ENCODE results near the gene PLA1A.

The PLA1A gene

DNA sequence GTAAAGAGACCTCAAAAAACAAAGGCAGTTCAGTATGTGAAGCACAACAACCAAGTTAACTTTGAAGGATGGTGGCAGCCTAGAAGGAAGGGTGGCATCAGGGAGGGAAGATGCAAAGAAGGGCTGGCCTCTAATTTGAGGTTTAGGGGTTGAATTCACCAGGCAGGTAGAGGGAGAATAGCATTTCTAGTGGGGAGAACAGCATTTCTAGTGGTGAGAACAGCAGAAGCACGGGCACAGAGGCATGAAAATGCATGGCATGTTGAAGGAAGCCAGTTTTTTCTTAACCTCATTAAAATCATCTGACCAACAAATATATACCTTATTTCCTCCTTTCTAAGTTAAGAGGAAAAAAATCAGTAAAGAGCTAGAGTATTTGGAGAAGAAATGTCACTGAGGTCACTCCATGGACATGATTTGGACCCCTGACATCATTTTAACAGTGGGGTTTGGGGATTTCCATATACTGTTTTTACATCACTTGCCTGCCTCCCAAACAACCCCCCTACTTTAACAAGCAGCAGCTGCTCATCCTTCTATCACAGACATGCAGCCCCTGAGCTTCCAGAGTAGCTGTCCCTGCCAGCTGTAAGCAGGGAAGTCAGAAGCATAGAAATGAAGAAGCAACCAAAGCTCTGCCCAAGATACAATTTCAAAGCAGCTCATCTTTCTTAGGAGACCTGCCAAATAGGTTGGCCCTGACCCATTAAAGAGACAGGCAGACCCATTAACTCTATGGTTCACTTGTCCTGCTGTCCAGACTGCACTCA, 65.1 kb downstream of the PLA1A start:
- Histone ChIP-seq H3K9ac (ENCODE audit: low read depth, low read length, poor library complexity) (no peak overlapping the region), H2BK120ac (ENCODE audit: low read depth, low read length) (no peak overlapping the region), H2BK12ac (ENCODE audit: low read length) (no peak overlapping the region), H3K79me1 (ENCODE audit: low read depth, low read length) (no peaks in the 10 kb centered on the region), H3K36me3 (replicated peaks in 1 of 2; ENCODE audit: control insufficient read depth in 2 of 2, insufficient read depth in 2 of 2, low read length in 2 of 2) (peaks cover 0 to 6% of the 10 kb centered on the region in 2 donors), H2BK15ac (ENCODE audit: low read length) (no peak overlapping the region), H3K23ac (ENCODE audit: low read depth, low read length, poor library complexity) (no peak overlapping the region), H3K4me1 (ENCODE audit: control insufficient read depth in 2 of 2, insufficient read depth in 1 of 2, low read depth in 1 of 2, low read length in 2 of 2) (no peaks in the 10 kb centered on the region), H3K18ac (ENCODE audit: low read length) (no peak overlapping the region), H3K14ac (ENCODE audit: low read length) (no peak overlapping the region), H2AFZ (ENCODE audit: low read length) (no peak overlapping the region), H3K4me2 (ENCODE audit: insufficient read depth, low read length, poor library complexity, severe bottlenecking) (no peak overlapping the region), H3K4ac (ENCODE audit: low read length) (no peak overlapping the region), H3K4me3 (ENCODE audit: low read length in 2 of 2) (no peak overlapping the region), H3K9me3 (replicated peaks in 1 of 2; ENCODE audit: control insufficient read depth in 2 of 2, insufficient read depth in 1 of 2, low read depth in 1 of 2, low read length in 2 of 2) (no peaks in the 10 kb centered on the region), H4K8ac (ENCODE audit: low read depth, low read length) (no peak overlapping the region), H2AK5ac (ENCODE audit: low read depth, low read length) (no peak overlapping the region), H2BK5ac (ENCODE audit: low read length) (no peak overlapping the region), H3K27me3 (ENCODE audit: control insufficient read depth in 3 of 3, insufficient read depth in 3 of 3, low read depth in 1 of 3, low read length in 3 of 3) (no peaks in the 10 kb centered on the region), H3K27ac (replicated peaks; ENCODE audit: low read length) (no peak overlapping the region), H4K91ac (ENCODE audit: low read depth, low read length, poor library complexity) (no peak overlapping the region)
- no peak for DNase-seq (ENCODE audit: low spot score)
- no CpG with 5 or more reads among the region's 1 CpG for WGBS, 2 donors (ENCODE audit: extremely low coverage in 2 of 2, insufficient read length in 2 of 2, insufficient replicate concordance in 1 of 2)

DNA sequence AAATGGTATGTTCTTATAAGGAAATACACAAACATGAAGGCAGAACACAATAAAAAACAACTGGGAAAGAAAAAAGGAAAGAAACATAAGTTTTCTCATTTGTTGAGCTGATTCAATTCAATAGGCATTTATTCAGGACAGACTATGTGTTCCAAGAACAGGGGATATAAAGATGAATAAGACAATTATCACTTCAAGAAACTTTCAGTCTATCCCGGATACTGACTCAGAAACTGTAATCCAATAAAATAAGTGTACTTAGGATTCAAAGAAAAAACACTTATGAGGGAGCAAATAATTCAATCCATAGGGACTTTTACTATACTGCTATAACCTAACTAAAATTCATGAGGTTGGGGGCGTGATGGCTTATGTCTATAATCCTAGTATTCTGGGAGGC, 66.2 kb downstream of the PLA1A start:
- no CpG with 5 or more reads among the region's 2 CpGs for WGBS, 2 donors (ENCODE audit: extremely low coverage in 2 of 2, insufficient read length in 2 of 2, insufficient replicate concordance in 1 of 2)
- H2BK5ac ChIP-seq (ENCODE audit: low read length) = no peak overlapping the region

DNA sequence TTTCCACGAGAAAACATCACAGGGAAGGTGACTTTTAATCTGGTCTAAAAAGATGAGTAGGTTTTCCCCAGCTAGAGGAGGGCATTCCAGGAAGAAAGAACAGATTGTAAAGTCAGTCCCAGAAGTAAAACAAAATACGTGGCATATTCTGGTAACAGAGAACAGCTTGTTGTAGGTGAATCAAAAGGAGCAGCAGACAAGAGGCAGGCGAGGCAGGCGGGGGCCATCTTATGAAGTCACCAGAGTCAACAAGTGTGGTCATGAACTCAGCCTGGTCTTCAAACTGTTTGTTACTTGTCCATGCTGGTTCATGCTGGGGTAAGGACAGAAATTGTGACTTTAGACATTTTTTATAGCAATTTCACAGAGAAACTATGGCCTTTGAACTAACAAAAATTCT, 66.7 kb downstream of the PLA1A start:
- Histone ChIP-seq H4K8ac (ENCODE audit: low read depth, low read length) (no peak overlapping the region), H3K36me3 (replicated peaks in 1 of 2; ENCODE audit: control insufficient read depth in 2 of 2, insufficient read depth in 2 of 2, low read length in 2 of 2) (peaks cover 0 to 21% of the 10 kb centered on the region in 2 donors), H3K23ac (ENCODE audit: low read depth, low read length, poor library complexity) (no peak overlapping the region), H3K9ac (ENCODE audit: low read depth, low read length, poor library complexity) (no peak overlapping the region), H2AK5ac (ENCODE audit: low read depth, low read length) (no peak overlapping the region), H2BK12ac (ENCODE audit: low read length) (no peak overlapping the region), H3K4me3 (ENCODE audit: low read length in 2 of 2) (no peak overlapping the region), H3K4me1 (ENCODE audit: control insufficient read depth in 2 of 2, insufficient read depth in 1 of 2, low read depth in 1 of 2, low read length in 2 of 2) (no peaks in the 10 kb centered on the region), H2BK15ac (ENCODE audit: low read length) (no peak overlapping the region), H2AFZ (ENCODE audit: low read length) (no peak overlapping the region), H4K91ac (ENCODE audit: low read depth, low read length, poor library complexity) (no peak overlapping the region), H3K27me3 (ENCODE audit: control insufficient read depth in 3 of 3, insufficient read depth in 3 of 3, low read depth in 1 of 3, low read length in 3 of 3) (no peaks in the 10 kb centered on the region), H3K9me3 (replicated peaks in 1 of 2; ENCODE audit: control insufficient read depth in 2 of 2, insufficient read depth in 1 of 2, low read depth in 1 of 2, low read length in 2 of 2) (no peaks in the 10 kb centered on the region), H3K14ac (ENCODE audit: low read length) (no peak overlapping the region), H3K27ac (replicated peaks; ENCODE audit: low read length) (no peak overlapping the region), H2BK5ac (ENCODE audit: low read length) (no peak overlapping the region), H2BK120ac (ENCODE audit: low read depth, low read length) (no peak overlapping the region), H3K79me1 (ENCODE audit: low read depth, low read length) (no peaks in the 10 kb centered on the region), H3K18ac (ENCODE audit: low read length) (no peak overlapping the region), H3K4ac (ENCODE audit: low read length) (no peak overlapping the region), H3K4me2 (ENCODE audit: insufficient read depth, low read length, poor library complexity, severe bottlenecking) (no peak overlapping the region)
- DNase-seq (ENCODE audit: low spot score) = no peak
- WGBS, 2 donors (ENCODE audit: extremely low coverage in 2 of 2, insufficient read length in 2 of 2, insufficient replicate concordance in 1 of 2) = no CpG with 5 or more reads among the region's 4 CpGs

More for the DNA sequence above, 66.2 kb downstream of the PLA1A start:
- H3K27me3 ChIP-seq (ENCODE audit: control insufficient read depth in 3 of 3, insufficient read depth in 3 of 3, low read depth in 1 of 3, low read length in 3 of 3) = no peaks in the 10 kb centered on the region
- H3K79me1 ChIP-seq (ENCODE audit: low read depth, low read length) = no peaks in the 10 kb centered on the region
- H3K23ac ChIP-seq (ENCODE audit: low read depth, low read length, poor library complexity) = no peak overlapping the region
- H2BK12ac ChIP-seq (ENCODE audit: low read length) = no peak overlapping the region
- no peak overlapping the region for H3K18ac ChIP-seq (ENCODE audit: low read length)
- no peak for DNase-seq (ENCODE audit: low spot score)
- no peak overlapping the region for H4K91ac ChIP-seq (ENCODE audit: low read depth, low read length, poor library complexity)
- no peak overlapping the region for H3K4me3 ChIP-seq (ENCODE audit: low read length in 2 of 2)
- H3K9me3 ChIP-seq (replicated peaks in 1 of 2; ENCODE audit: control insufficient read depth in 2 of 2, insufficient read depth in 1 of 2, low read depth in 1 of 2, low read length in 2 of 2) = no peaks in the 10 kb centered on the region
- no peak overlapping the region for H3K27ac ChIP-seq (replicated peaks; ENCODE audit: low read length)
- H2AFZ ChIP-seq (ENCODE audit: low read length) = no peak overlapping the region
- H3K14ac ChIP-seq (ENCODE audit: low read length) = no peak overlapping the region
- H3K36me3 ChIP-seq (replicated peaks in 1 of 2; ENCODE audit: control insufficient read depth in 2 of 2, insufficient read depth in 2 of 2, low read length in 2 of 2) = peaks cover 0 to 16% of the 10 kb centered on the region in 2 donors
- H3K9ac ChIP-seq (ENCODE audit: low read depth, low read length, poor library complexity) = no peak overlapping the region
- no peak overlapping the region for H3K4me2 ChIP-seq (ENCODE audit: insufficient read depth, low read length, poor library complexity, severe bottlenecking)
- no peak overlapping the region for H4K8ac ChIP-seq (ENCODE audit: low read depth, low read length)
- no peak overlapping the region for H2BK120ac ChIP-seq (ENCODE audit: low read depth, low read length)
- no peak overlapping the region for H3K4ac ChIP-seq (ENCODE audit: low read length)
- H2AK5ac ChIP-seq (ENCODE audit: low read depth, low read length) = no peak overlapping the region
- no peaks in the 10 kb centered on the region for H3K4me1 ChIP-seq (ENCODE audit: control insufficient read depth in 2 of 2, insufficient read depth in 1 of 2, low read depth in 1 of 2, low read length in 2 of 2)
- H2BK15ac ChIP-seq (ENCODE audit: low read length) = no peak overlapping the region

DNA sequence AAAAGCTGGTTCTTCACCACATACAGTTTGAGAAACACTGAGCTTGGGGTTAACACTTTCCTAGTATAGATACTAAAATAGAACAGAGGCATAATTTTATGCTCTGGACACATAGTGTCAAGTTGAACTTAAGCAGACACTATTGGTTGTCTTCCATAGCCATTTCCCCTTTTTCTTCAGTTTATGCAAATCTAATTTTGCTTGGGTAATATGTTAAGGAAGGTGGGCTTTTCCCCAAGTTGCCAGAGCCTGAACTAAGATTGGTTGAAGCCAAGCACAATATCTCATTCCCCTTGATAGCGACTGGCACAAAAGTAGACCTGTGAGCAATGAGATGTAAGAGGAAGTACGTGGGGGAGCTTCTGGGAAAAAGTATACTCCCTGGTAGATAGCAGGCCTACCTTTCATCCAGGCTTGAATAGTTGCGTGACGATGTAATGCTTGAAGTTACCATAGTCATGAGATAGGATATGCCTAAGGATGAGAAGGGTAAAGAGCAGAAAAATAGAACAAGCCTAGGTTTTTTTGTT, 67.2 kb downstream of the PLA1A start:
- H3K4me1 ChIP-seq (ENCODE audit: control insufficient read depth in 2 of 2, insufficient read depth in 1 of 2, low read depth in 1 of 2, low read length in 2 of 2) = no peaks in the 10 kb centered on the region
- H2BK120ac ChIP-seq (ENCODE audit: low read depth, low read length) = no peak overlapping the region
- WGBS, 2 donors (ENCODE audit: extremely low coverage in 2 of 2, insufficient read length in 2 of 2, insufficient replicate concordance in 1 of 2) = no CpG with 5 or more reads among the region's 4 CpGs
- no peak overlapping the region for H3K4ac ChIP-seq (ENCODE audit: low read length)
- H2BK12ac ChIP-seq (ENCODE audit: low read length) = no peak overlapping the region
- no peak overlapping the region for H4K8ac ChIP-seq (ENCODE audit: low read depth, low read length)
- no peaks in the 10 kb centered on the region for H3K9me3 ChIP-seq (replicated peaks in 1 of 2; ENCODE audit: control insufficient read depth in 2 of 2, insufficient read depth in 1 of 2, low read depth in 1 of 2, low read length in 2 of 2)
- no peak overlapping the region for H2BK5ac ChIP-seq (ENCODE audit: low read length)
- peaks cover 0 to 27% of the 10 kb centered on the region in 2 donors for H3K36me3 ChIP-seq (replicated peaks in 1 of 2; ENCODE audit: control insufficient read depth in 2 of 2, insufficient read depth in 2 of 2, low read length in 2 of 2)
- no peak overlapping the region for H3K4me3 ChIP-seq (ENCODE audit: low read length in 2 of 2)
- H3K27me3 ChIP-seq (ENCODE audit: control insufficient read depth in 3 of 3, insufficient read depth in 3 of 3, low read depth in 1 of 3, low read length in 3 of 3) = no peaks in the 10 kb centered on the region
- no peak overlapping the region for H2AK5ac ChIP-seq (ENCODE audit: low read depth, low read length)
- no peak overlapping the region for H2AFZ ChIP-seq (ENCODE audit: low read length)
- H3K4me2 ChIP-seq (ENCODE audit: insufficient read depth, low read length, poor library complexity, severe bottlenecking) = no peak overlapping the region
- H3K27ac ChIP-seq (replicated peaks; ENCODE audit: low read length) = no peak overlapping the region
- no peak overlapping the region for H2BK15ac ChIP-seq (ENCODE audit: low read length)
- no peak overlapping the region for H4K91ac ChIP-seq (ENCODE audit: low read depth, low read length, poor library complexity)
- no peaks in the 10 kb centered on the region for H3K79me1 ChIP-seq (ENCODE audit: low read depth, low read length)
- H3K18ac ChIP-seq (ENCODE audit: low read length) = no peak overlapping the region
- no peak overlapping the region for H3K23ac ChIP-seq (ENCODE audit: low read depth, low read length, poor library complexity)
- DNase-seq (ENCODE audit: low spot score) = no peak
- H3K14ac ChIP-seq (ENCODE audit: low read length) = no peak overlapping the region
- H3K9ac ChIP-seq (ENCODE audit: low read depth, low read length, poor library complexity) = no peak overlapping the region

All from neuronal stem cell (in vitro differentiated cells).